Right lung (tissue), 5 donors: ENCODE data around the gene EXOC3. TPM values are rescaled to one million over a fixed set of nuclear protein-coding genes. Genes with fewer than 3 reads are reported as not detected.
"Not testable (repeated sequence)": the region's sequence is repeated elsewhere in the genome, so short reads cannot be mapped to it uniquely, and the experiment has no call there.

Source experiments
- DNase-seq, 2 donors: peaks; one replicate each; pipeline ENCODE4 v3.0.0-alpha.2; 2013
- polyA plus RNA-seq, 5 donors: library from polyadenylated mRNA; unstranded; fragments of 120-200 nt; gene quantifications; one replicate each; pipeline versions ENCODE4 v1.2.1 to v1.2.3, GENCODE V29; 2013; ENCODE audit warnings: inconsistent platforms in 1 of 5, low replicate concordance in 1 of 5; ENCODE audit not compliant: insufficient read length in 5 of 5, insufficient read depth in 1 of 5

Gene EXOC3
- polyA plus RNA-seq, 5 donors = 43.6 to 59.3 (median 55.2) TPM

GRCh38 chr5:472656-473550 is 29.9 kb downstream of the EXOC3 start:
- peak; percentile 82 to 83 for DNase-seq

DNA sequence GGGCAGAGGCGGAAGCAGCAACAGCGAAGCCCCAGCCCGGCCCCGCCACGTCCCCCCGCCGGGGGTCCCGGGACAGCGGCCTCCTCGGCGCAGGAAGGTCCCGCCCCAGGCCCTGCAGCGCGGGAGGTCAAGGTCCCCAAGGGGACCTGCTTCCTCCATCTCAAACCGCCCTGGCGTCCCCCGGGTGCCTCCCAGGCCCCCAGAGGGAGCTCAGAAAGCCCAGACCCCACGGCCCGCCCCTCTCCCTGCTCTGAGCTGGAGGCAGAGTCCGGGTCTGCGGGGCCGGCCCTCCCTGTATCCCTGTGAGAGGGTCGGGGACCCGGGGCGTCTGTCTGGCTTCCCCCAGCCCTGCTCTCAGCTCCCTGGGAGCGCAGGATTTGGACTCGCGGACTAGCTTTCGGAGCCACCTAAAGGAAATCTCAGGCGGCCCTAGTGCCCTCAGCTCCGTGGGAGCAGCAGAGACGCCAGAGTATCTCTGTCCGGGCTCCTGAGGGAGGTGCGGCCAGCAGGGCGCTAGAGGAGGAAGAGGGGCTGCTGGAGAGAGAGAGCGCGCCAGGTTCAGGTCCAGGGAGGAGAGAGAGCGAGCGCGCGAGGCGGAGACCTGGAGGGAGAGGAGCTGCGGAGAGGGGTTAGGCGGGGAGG is 30.7 kb downstream of the EXOC3 start:
- DNase-seq = peak in 1 of 2 donors; percentile 32

GRCh38 chr5:474232-474839 is 31.4 kb downstream of the EXOC3 start:
- not testable (repeated sequence) for DNase-seq

GRCh38 chr5:474840-475661 is 32.1 kb downstream of the EXOC3 start:
- DNase-seq = no peak

GRCh38 chr5:475704-476101 is 32.7 kb downstream of the EXOC3 start:
- DNase-seq = no peak

DNA sequence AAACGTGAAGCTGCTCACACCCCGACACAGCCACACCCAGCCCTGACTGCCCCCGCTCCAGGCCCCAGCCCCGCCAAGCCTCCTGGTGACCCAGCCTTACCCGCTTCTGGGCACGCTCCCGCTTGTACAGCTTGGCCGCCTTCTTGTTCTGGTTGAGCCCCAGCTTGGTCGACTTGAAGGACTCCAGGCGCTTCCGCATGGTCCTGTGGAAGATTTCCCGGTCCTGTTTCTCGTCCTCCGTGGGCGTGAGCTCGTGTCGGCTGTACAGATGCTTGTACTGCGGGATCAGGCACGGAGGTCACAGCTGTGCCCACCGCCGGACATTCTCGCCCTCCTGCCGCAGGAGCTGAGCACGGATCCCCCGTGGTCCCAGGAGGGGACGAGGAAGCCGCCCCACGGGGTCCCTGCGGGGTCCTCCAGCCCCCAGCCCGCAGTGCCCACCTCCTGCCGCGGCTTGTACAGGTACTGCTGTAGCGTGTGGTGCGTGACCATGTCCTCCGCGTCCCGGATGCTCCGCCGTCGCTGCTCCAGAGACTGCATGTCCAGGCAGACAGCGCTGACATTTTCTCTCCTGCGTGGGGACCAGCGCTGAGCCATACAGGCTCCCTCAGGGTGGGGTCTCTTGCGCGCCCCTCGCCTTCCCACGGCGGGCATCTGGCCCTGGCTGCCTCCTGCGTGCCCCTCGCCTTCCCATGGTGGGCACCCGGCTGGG is 33.3 kb downstream of the EXOC3 start:
- no peak for DNase-seq

GRCh38 chr5:476814-477175 is 33.8 kb downstream of the EXOC3 start:
- no peak for DNase-seq

DNA sequence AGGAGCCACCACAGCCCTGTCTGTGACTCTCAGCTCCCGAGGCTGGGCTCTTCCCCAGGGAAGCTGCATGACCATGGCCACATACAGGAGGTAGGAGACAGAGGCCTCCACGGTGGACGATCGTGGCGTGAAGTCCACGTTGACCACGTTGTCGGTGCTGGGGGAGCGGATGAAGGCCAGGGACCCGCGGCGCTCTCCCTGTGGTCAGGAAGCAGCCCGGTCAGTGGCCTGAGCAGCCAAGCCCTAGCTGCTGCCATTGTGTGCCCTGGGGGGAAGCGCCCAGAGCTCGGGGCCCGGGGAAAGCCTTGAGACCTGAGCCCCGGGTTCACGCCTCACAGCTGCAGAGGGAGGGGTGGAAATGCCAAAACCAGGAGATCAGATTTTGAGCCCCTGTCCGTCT is 34.3 kb downstream of the EXOC3 start:
- DNase-seq = no peak

- DNase-seq = no peak
Measured at GRCh38 chr5:477871-478270, 34.9 kb downstream of the EXOC3 start.

DNA sequence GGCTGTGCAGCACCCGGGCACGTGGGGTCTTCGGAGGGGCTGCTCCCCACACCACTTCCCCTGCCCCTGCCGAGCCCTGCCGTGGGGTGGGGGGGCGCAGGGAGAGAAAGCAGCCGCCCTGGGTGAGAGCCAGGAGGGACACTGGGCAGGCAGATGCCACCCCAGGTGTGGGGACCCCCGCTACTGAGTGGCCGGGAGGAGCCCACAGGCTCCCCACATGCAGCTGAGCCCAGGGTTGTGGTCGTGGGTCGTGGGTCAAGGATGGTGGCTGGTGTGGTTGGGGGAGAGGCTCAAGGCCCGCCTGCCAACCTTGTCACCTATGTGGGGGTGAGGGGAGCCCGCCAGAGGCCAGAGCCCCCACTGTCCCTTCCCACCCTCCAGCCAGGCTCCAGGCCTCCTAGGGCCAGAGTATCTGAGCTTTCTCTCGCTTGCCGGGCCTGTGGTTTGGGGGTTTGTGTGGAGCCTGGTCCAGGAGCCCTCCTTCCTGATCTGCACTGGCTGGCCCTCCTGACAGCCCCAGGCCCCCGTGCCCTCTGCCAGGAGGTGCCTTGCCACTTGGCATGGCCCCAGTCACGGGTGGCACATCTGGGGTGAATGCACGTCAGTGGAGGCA is 35.5 kb downstream of the EXOC3 start:
- DNase-seq = no peak

DNA sequence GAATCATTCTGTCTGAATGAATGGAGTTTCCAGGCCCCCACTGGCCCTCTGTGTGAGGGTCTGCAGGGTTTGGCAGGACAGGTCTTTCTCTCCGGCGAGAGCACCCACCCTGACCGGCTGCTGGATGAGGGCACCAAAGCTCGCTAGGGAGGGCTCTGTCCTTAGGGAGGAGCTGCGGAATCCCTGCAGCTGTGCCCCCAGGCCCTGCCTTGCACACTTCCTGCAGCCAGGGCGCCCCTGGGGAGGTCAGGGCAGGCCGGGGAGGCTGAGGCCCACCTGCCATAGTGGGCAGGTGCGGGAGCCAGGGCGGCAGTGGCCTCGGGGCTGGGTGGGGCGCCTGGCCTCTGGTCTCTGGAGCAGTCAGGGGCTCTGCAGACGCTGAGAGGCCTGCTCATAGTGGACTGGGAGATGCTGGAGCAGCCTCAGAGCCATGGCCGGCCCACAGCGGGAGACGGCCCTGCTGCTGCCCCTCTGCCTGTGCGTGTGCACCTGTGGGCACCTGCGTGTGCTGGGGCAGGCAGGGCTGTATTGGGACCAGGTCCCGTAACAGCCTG is 36.1 kb downstream of the EXOC3 start:
- no peak for DNase-seq

- DNase-seq = no peak
Measured at GRCh38 chr5:479566-480319, 36.8 kb downstream of the EXOC3 start.

DNA sequence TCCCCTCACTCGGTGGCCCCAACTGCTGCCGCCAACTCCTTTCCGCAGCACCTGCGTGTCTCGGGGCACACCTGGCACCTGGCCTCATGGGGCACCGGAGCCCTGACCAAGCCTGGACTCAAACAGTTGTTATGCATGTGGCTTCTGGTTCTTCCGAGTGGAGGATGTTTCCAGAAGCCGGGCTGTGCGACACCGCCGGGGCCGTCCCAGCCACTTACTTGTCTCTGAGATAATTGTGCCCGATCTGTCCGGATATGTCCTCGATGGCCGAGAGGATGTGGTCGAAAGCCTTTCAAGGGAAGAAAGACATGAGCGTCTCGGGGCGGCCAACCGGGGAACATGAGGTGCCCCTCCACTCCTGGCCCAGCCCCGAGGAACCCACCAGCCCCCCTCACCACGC is 38.4 kb downstream of the EXOC3 start:
- DNase-seq = no peak

GRCh38 chr5:482021-482420 is 39.0 kb downstream of the EXOC3 start:
- DNase-seq = no peak

DNA sequence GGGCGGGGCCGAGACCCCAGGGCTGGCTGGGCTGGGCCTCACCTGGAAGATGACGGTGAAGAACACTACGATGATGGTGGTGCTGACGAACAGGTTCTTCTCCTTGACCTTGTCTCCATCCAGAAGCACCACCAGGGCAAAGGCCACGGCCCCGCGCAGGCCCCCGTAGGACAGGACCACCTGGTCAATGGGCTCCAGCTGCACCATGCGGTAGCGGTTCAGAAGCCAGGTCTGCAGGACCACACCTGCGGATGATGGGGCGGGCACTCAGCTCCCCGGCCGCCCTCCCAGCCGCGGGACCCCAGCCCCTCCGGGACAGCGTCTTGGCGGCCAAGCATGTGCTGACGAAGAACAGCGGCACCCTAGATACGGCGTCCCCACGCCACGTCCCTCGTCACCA is 39.5 kb downstream of the EXOC3 start:
- no peak for DNase-seq

- DNase-seq = no peak
Measured at GRCh38 chr5:483011-483410, 40.0 kb downstream of the EXOC3 start.

- DNase-seq = no peak
Measured at GRCh38 chr5:483434-484140, 40.6 kb downstream of the EXOC3 start.

DNA sequence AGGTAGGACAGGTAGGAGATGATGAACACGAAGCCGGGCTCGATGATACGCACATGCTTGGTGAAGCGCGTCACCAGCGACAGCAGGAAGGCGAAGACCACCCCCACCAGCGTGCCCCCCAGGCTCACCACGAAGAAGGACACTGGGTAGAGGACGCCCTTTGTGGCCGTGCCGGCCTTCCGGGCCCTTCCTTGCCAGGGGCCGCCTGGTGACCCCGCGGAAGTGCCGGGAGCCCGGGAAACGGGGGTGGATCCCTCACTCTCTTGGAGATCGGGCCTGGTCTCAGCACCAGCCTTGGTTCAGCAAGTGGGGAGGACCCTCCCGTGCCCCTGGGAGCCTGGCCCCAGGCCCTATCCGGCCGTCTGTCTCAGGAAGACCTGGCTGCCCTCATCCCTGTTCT is 41.6 kb downstream of the EXOC3 start:
- DNase-seq = no peak
